Measurements from ENCODE around the gene TRIP12.
"Not testable (repeated sequence)": the region's sequence is repeated elsewhere in the genome, so short reads cannot be mapped to it uniquely, and the experiment has no call there.

Gene TRIP12

GRCh38 chr2:229920011-229920641 lies 1.7 kb downstream of the TRIP12 start:
- FAIRE-seq: no peak

- no peak for FAIRE-seq
These were observed 4.0 kb downstream of the TRIP12 start for GRCh38 chr2:229917793-229918192.

GRCh38 chr2:229914171-229914570 lies 7.6 kb downstream of the TRIP12 start:
- no peak for FAIRE-seq

- FAIRE-seq: peak; percentile 46
These were observed 10.9 kb downstream of the TRIP12 start for GRCh38 chr2:229910832-229911412.

- FAIRE-seq: no peak
These were observed 11.5 kb downstream of the TRIP12 start for GRCh38 chr2:229910147-229910831.

- no peak for FAIRE-seq
These were observed 12.7 kb downstream of the TRIP12 start for GRCh38 chr2:229909090-229909489.

GRCh38 chr2:229905601-229906000 lies 16.2 kb downstream of the TRIP12 start:
- no peak for FAIRE-seq

GRCh38 chr2:229903037-229903436 lies 18.8 kb downstream of the TRIP12 start:
- no peak for FAIRE-seq

GRCh38 chr2:229901819-229902218 lies 20.0 kb downstream of the TRIP12 start:
- FAIRE-seq: no peak

GRCh38 chr2:229900514-229900913 lies 21.3 kb downstream of the TRIP12 start:
- FAIRE-seq: not testable (repeated sequence)

GRCh38 chr2:229900012-229900411 lies 21.8 kb downstream of the TRIP12 start:
- no peak for FAIRE-seq

- no peak for FAIRE-seq
These were observed 22.2 kb downstream of the TRIP12 start for GRCh38 chr2:229899604-229900003.

GRCh38 chr2:229896857-229897256 lies 25.0 kb downstream of the TRIP12 start:
- no peak for FAIRE-seq

- no peak for FAIRE-seq
These were observed 32.8 kb downstream of the TRIP12 start for GRCh38 chr2:229889023-229889422.

- FAIRE-seq: no peak
These were observed 33.8 kb downstream of the TRIP12 start for GRCh38 chr2:229888031-229888430.

- FAIRE-seq: no peak
These were observed 34.4 kb downstream of the TRIP12 start for GRCh38 chr2:229887441-229887840.

- FAIRE-seq: no peak
These were observed 36.8 kb downstream of the TRIP12 start for GRCh38 chr2:229884775-229885699.

GRCh38 chr2:229882583-229882982 lies 39.2 kb downstream of the TRIP12 start:
- FAIRE-seq: no peak

- FAIRE-seq: no peak
These were observed 40.8 kb downstream of the TRIP12 start for GRCh38 chr2:229880892-229881586.

GRCh38 chr2:229879191-229879950 lies 42.4 kb downstream of the TRIP12 start:
- no peak for FAIRE-seq

- FAIRE-seq: no peak
These were observed 46.3 kb downstream of the TRIP12 start for GRCh38 chr2:229875549-229875948.

- FAIRE-seq: no peak
These were observed 47.2 kb downstream of the TRIP12 start for GRCh38 chr2:229874647-229875046.

Data from G401.6 (cell line).